Liver (tissue), 3 donors: ENCODE data around the gene COPZ1.

Experiments used
- CTCF ChIP-seq: fragments of 150-350 bp; IDR thresholded peaks from 2 replicates; pipeline ENCODE4 v1.5.1; 2017; ENCODE audit warnings: improper control_type of control experiment, low read depth, low read length; ENCODE audit not compliant: missing input control
- EGR1 ChIP-seq, 2 donors: IDR thresholded peaks; 2 replicates each; pipeline ENCODE4 v1.6.1; 2016 to 2018; ENCODE audit warnings: antibody characterized with exemption in 2 of 2, low read depth in 2 of 2
- donor health status: healthy.
- donor health status: healthy.

GRCh38 chr12:54397157-54397556 lies 72.2 kb downstream of the COPZ1 start:
- TF ChIP-seq EGR1 (IDR thresholded peaks at IDR 0.05; ENCODE audit: low read depth in 2 of 2) (no peak), CTCF (no peak)
